IMR-90 (cell line): Measurements from ENCODE around the gene YBX2.

ENCODE experiments used
- BHLHE40 ChIP-seq: fragments of 150-350 bp; IDR thresholded peaks from 2 replicates; pipeline ENCODE4 v1.6.1; 2016; ENCODE audit warnings: mild to moderate bottlenecking, low read depth, low read length
- NFE2L2 ChIP-seq: fragments of 150-350 bp; IDR thresholded peaks from 2 replicates; pipeline ENCODE4 v1.6.1; 2016; ENCODE audit warnings: low read depth, mild to moderate bottlenecking, low read length
- POLR2A ChIP-seq: IDR thresholded peaks from 2 replicates; pipeline ENCODE4 v1.6.1; 2012; ENCODE audit warnings: mild to moderate bottlenecking, low read depth, low read length
- RAD21 ChIP-seq: IDR thresholded peaks from 2 replicates; pipeline ENCODE4 v1.6.1; 2012; ENCODE audit warnings: low read length, improper control_type of control experiment
- RCOR1 ChIP-seq: IDR thresholded peaks from 2 replicates; pipeline ENCODE4 v1.6.1; 2012; ENCODE audit warnings: mild to moderate bottlenecking, low read length, improper control_type of control experiment; ENCODE audit not compliant: insufficient replicate concordance
- SMC3 ChIP-seq: fragments of 150-350 bp; IDR thresholded peaks from 2 replicates; pipeline ENCODE4 v1.6.1; 2016; ENCODE audit warnings: low read depth, mild to moderate bottlenecking, antibody characterized with exemption, low read length, moderate library complexity
- TF ChIP-seq, protein P1 (sequence below): conservative IDR thresholded peaks from 2 replicates; pipeline ENCODE4 v1.5.1; 2012; ENCODE audit warnings: mild to moderate bottlenecking, low read depth, low read length, improper control_type of control experiment
- TF ChIP-seq, protein P2 (sequence below): fragments of 150-350 bp; IDR thresholded peaks from 2 replicates; pipeline ENCODE4 v1.6.1; 2017; ENCODE audit warnings: mild to moderate bottlenecking, antibody characterized with exemption, low read length, low read depth

DNA sequence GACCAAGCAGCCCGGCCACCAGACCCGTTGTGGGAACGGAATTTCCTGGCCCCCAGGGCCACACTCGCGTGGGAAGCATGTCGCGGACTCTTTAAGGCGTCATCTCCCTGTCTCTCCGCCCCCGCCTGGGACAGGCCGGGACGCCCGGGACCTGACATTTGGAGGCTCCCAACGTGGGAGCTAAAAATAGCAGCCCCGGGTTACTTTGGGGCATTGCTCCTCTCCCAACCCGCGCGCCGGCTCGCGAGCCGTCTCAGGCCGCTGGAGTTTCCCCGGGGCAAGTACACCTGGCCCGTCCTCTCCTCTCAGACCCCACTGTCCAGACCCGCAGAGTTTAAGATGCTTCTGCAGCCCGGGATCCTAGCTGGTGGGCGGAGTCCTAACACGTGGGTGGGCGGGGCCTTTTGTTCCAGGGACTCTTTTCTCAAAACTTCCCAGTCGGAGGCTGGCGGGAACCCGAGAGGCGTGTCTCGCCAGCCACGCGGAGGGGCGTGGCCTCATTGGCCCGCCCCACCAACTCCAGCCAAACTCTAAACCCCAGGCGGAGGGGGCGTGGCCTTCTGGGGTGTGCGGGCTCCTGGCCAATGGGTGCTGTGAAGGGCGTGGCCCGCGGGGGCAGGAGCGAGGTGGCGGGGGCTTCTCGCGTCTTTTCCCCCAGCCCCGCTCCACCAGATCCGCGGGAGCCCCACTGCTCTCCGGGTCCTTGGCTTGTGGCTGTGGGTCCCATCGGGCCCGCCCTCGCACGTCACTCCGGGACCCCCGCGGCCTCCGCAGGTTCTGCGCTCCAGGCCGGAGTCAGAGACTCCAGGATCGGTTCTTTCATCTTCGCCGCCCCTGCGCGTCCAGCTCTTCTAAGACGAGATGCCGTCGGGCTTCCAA lies 13.1 kb downstream of the YBX2 start, which contains the start of gene SLC2A4:
- TF ChIP-seq NFE2L2 (no peak), RCOR1 (no peak), BHLHE40 (no peak), POLR2A (peak; percentile 15; the same call in 1 of the 2 replicates), RAD21 (no peak), SMC3 (no peak)
- TF ChIP-seq, protein P1, sequence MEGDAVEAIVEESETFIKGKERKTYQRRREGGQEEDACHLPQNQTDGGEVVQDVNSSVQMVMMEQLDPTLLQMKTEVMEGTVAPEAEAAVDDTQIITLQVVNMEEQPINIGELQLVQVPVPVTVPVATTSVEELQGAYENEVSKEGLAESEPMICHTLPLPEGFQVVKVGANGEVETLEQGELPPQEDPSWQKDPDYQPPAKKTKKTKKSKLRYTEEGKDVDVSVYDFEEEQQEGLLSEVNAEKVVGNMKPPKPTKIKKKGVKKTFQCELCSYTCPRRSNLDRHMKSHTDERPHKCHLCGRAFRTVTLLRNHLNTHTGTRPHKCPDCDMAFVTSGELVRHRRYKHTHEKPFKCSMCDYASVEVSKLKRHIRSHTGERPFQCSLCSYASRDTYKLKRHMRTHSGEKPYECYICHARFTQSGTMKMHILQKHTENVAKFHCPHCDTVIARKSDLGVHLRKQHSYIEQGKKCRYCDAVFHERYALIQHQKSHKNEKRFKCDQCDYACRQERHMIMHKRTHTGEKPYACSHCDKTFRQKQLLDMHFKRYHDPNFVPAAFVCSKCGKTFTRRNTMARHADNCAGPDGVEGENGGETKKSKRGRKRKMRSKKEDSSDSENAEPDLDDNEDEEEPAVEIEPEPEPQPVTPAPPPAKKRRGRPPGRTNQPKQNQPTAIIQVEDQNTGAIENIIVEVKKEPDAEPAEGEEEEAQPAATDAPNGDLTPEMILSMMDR: no peak
- TF ChIP-seq, protein P2, sequence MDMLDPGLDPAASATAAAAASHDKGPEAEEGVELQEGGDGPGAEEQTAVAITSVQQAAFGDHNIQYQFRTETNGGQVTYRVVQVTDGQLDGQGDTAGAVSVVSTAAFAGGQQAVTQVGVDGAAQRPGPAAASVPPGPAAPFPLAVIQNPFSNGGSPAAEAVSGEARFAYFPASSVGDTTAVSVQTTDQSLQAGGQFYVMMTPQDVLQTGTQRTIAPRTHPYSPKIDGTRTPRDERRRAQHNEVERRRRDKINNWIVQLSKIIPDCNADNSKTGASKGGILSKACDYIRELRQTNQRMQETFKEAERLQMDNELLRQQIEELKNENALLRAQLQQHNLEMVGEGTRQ: no peak; the same call in 1 of the 2 replicates
